Hepatocyte (in vitro differentiated cells): Measurements from ENCODE around the gene PDYN. TPM values are rescaled to one million over a fixed set of nuclear protein-coding genes. Genes with fewer than 3 reads are reported as not detected.

Experiments used
- DNase-seq: peaks from one replicate; pipeline ENCODE4 v3.0.0-alpha.2; 2016; ENCODE audit warnings: low spot score
- H2AFZ ChIP-seq: fragments of 200-600 bp; sonication (generic); 2 replicates; pipeline ENCODE4 v1.6.0; 2016; ENCODE audit warnings: antibody characterized with exemption, mild to moderate bottlenecking
- H3K27ac ChIP-seq: fragments of 200-600 bp; sonication (generic); 2 replicates; pipeline ENCODE4 v1.5.1; 2016; ENCODE audit warnings: mild to moderate bottlenecking
- H3K27me3 ChIP-seq: fragments of 200-600 bp; sonication (generic); 2 replicates; pipeline ENCODE4 v1.6.1; 2016
- H3K36me3 ChIP-seq: fragments of 200-600 bp; sonication (generic); replicated peaks from 2 replicates; pipeline ENCODE4 v1.5.1; 2016; ENCODE audit warnings: low read depth; ENCODE audit not compliant: insufficient read depth
- H3K4me1 ChIP-seq: fragments of 200-600 bp; sonication (generic); 2 replicates; pipeline ENCODE4 v1.5.1; 2016; ENCODE audit warnings: mild to moderate bottlenecking, moderate library complexity; ENCODE audit not compliant: insufficient read depth
- H3K4me2 ChIP-seq: fragments of 200-600 bp; sonication (generic); 2 replicates; pipeline ENCODE4 v1.6.0; 2016
- H3K4me3 ChIP-seq: fragments of 200-600 bp; sonication (generic); 2 replicates; pipeline ENCODE4 v1.5.1; 2016; ENCODE audit warnings: mild to moderate bottlenecking
- H3K79me2 ChIP-seq: fragments of 200-600 bp; sonication (generic); 2 replicates; pipeline ENCODE4 v1.6.0; 2017; ENCODE audit warnings: mild to moderate bottlenecking
- H3K9me2 ChIP-seq: fragments of 200-600 bp; sonication (generic); replicated peaks from 2 replicates; pipeline ENCODE4 v1.6.0; 2017; ENCODE audit warnings: mild to moderate bottlenecking; ENCODE audit not compliant: insufficient read depth
- H3K9me3 ChIP-seq: fragments of 200-600 bp; sonication (generic); 2 replicates; pipeline ENCODE4 v1.5.1; 2016; ENCODE audit warnings: low read depth, mild to moderate bottlenecking
- H4K20me1 ChIP-seq: fragments of 200-600 bp; sonication (generic); 2 replicates; pipeline ENCODE4 v1.6.0; 2016; ENCODE audit warnings: mild to moderate bottlenecking; ENCODE audit not compliant: insufficient read depth, poor library complexity, severe bottlenecking
- CTCF ChIP-seq: fragments of 200-600 bp; sonication (generic); IDR thresholded peaks from 2 replicates; pipeline ENCODE4 v1.5.1; 2016; ENCODE audit warnings: antibody characterized with exemption, mild to moderate bottlenecking; ENCODE audit not compliant: poor library complexity
- EZH2 ChIP-seq: fragments of 200-600 bp; sonication (generic); IDR thresholded peaks from 2 replicates; pipeline ENCODE4 v1.6.1; 2016; ENCODE audit warnings: antibody characterized with exemption, mild to moderate bottlenecking, borderline replicate concordance
- EZH2phosphoT487 ChIP-seq: fragments of 200-600 bp; sonication (generic); IDR thresholded peaks from one replicate; pipeline ENCODE4 v1.6.1; 2018; ENCODE audit warnings: antibody characterized with exemption, mild to moderate bottlenecking, low read depth, moderate library complexity; ENCODE audit not compliant: unreplicated experiment, severe bottlenecking
- WGBS: methylation state at CpG from one replicate; pipeline ENCODE4 v1.1.6; 2016; ENCODE audit warnings: low lambda C conversion rate; ENCODE audit errors: missing lambda C conversion rate; 5-methylcytosine and 5-hydroxymethylcytosine counted together
- polyA plus RNA-seq: library from polyadenylated mRNA; unstranded; fragments of >200 nt; fragmentation: Nextera tagmentation; extraction: Ambion mirVana; gene quantifications from 2 replicates; pipeline ENCODE4 v1.2.1, GENCODE V29; 2016
- total RNA-seq: library from RNA; depleted of rRNA; stranded (reverse); fragments of >200 nt; gene quantifications from 2 replicates; pipeline ENCODE4 v1.2.3, GENCODE V29; 2014

The PDYN gene
- total and polyA plus RNA-seq, 2 experiments from 2014 or later, result not detected

- 20% methylated on average over 1 of the region's 1 CpG for WGBS
- Histone ChIP-seq H3K36me3 (no peaks in the 10 kb centered on the region), H3K27ac (no peak overlapping the region), H3K27me3 (no peaks in the 10 kb centered on the region), H3K9me2 (no peaks in the 10 kb centered on the region), H3K79me2 (no peaks in the 10 kb centered on the region), H3K4me2 (no peak overlapping the region), H2AFZ (no peak overlapping the region), H3K4me3 (no peak overlapping the region), H3K9me3 (no peaks in the 10 kb centered on the region), H4K20me1 (no peaks in the 10 kb centered on the region), H3K4me1 (no peaks in the 10 kb centered on the region)
- DNase-seq, result no peak
- TF ChIP-seq EZH2 (no peak), EZH2phosphoT487 (no peak), CTCF (no peak)
Measured at GRCh38 chr20:2004171-2004570, 10.3 kb upstream of the PDYN start.

DNA sequence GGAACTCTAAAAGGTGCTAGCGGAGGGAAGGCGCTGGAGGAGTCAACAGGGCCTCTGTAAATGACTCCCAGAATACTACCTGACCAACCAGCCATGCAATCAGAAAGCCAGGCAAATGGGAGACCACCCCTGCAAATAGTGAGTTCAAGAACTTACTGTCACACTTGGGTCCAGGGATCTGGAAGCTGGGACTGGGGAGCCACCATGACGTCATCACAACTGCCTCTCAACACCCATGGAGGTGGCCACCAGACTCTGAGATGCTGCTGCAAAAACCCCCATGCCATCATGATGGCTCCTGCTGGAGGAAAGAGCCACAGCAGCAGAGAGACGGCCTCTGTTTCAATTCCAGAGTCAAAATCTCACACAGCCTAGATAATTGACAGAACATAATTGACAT, 8.5 kb upstream of the PDYN start:
- DNase-seq, result no peak
- H4K20me1 ChIP-seq, result no peaks in the 10 kb centered on the region
- no peak overlapping the region for H2AFZ ChIP-seq
- no peaks in the 10 kb centered on the region for H3K36me3 ChIP-seq
- H3K9me3 ChIP-seq, result no peaks in the 10 kb centered on the region
- peaks cover 5% of the 10 kb centered on the region for H3K27me3 ChIP-seq
- H3K4me1 ChIP-seq, result no peaks in the 10 kb centered on the region
- no peak for TF ChIP-seq EZH2phosphoT487
- TF ChIP-seq CTCF, result no peak
- no peak for TF ChIP-seq EZH2
- H3K9me2 ChIP-seq, result no peaks in the 10 kb centered on the region
- H3K4me3 ChIP-seq, result no peak overlapping the region
- no peak overlapping the region for H3K4me2 ChIP-seq
- no peak overlapping the region for H3K27ac ChIP-seq
- no peaks in the 10 kb centered on the region for H3K79me2 ChIP-seq
- WGBS, result 88% methylated on average over 4 of the region's 4 CpGs

DNA sequence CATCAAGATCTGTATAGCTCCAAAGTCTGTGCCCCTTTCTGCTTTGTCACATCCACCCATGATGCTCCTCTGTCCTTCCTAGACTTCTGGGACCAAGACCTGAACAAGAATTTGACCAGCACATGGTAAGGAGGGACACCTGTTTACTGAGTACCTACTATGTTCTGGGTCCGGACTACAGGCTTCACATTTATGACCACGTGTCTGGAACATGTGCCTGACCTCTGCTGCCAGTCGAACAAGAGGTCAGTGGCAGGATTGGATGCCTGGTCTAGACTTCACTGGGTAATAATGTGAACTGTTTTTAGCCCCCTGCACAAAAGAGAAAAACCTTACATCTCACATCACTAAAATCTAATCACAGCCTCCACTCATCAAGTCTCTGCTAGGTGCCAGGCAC, 7.3 kb upstream of the PDYN start:
- WGBS, result 78% methylated on average over 3 of the region's 3 CpGs

More for the DNA sequence above, 7.3 kb upstream of the PDYN start:
- no peaks in the 10 kb centered on the region for H3K9me2 ChIP-seq
- H3K27me3 ChIP-seq, result peaks cover 9% of the 10 kb centered on the region
- H3K4me3 ChIP-seq, result no peak overlapping the region
- no peaks in the 10 kb centered on the region for H4K20me1 ChIP-seq
- no peak for DNase-seq
- H3K4me1 ChIP-seq, result no peaks in the 10 kb centered on the region
- no peak overlapping the region for H2AFZ ChIP-seq
- no peaks in the 10 kb centered on the region for H3K79me2 ChIP-seq
- H3K4me2 ChIP-seq, result no peak overlapping the region
- H3K36me3 ChIP-seq, result no peaks in the 10 kb centered on the region
- H3K27ac ChIP-seq, result no peak overlapping the region
- H3K9me3 ChIP-seq, result no peaks in the 10 kb centered on the region
- TF ChIP-seq EZH2 (no peak), CTCF (no peak), EZH2phosphoT487 (no peak)
